Measurements from ENCODE around the gene ELF3.
A peak's percentile ranks its signal among the peaks of the same experiment; 100 is the strongest.

DNA sequence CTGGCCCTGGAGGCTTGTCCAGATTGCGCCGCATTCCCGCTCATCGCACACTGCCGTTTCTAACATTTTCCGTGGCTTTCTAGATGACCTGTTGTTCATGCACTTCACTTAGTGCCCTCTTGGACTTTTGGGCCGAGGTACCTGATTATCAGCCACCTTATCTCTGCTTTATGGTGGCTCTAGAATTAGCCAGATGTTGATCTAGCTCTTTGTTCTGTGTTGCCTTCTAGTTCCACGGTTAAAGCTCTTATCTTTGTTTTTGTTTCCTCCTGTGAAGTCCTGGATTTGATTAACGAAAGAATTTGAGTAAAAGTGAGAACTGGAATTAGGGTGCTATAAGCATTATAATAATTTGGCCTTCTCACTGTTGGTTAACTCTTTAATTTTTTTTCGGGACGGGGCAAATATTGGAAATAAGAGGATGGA, 27.0 kb upstream of the ELF3 start:
- TF ChIP-seq, protein P1, sequence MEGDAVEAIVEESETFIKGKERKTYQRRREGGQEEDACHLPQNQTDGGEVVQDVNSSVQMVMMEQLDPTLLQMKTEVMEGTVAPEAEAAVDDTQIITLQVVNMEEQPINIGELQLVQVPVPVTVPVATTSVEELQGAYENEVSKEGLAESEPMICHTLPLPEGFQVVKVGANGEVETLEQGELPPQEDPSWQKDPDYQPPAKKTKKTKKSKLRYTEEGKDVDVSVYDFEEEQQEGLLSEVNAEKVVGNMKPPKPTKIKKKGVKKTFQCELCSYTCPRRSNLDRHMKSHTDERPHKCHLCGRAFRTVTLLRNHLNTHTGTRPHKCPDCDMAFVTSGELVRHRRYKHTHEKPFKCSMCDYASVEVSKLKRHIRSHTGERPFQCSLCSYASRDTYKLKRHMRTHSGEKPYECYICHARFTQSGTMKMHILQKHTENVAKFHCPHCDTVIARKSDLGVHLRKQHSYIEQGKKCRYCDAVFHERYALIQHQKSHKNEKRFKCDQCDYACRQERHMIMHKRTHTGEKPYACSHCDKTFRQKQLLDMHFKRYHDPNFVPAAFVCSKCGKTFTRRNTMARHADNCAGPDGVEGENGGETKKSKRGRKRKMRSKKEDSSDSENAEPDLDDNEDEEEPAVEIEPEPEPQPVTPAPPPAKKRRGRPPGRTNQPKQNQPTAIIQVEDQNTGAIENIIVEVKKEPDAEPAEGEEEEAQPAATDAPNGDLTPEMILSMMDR (IDR thresholded peaks at IDR 0.05) = no peak
- TF ChIP-seq POLR2AphosphoS5 (IDR thresholded peaks at IDR 0.05) (peak in 1 of 2 donors; percentile 38), POLR2A (IDR thresholded peaks at IDR 0.05; ENCODE audit: low read depth) (no peak)

Measured in esophagus muscularis mucosa (tissue), 3 donors.